UCSD-AML1 (cell line): ENCODE results near the gene PRDM16.

ENCODE experiments used
- DNase-seq: peaks from one replicate; lab custom pipeline; 2025; ENCODE audit not compliant: unreplicated experiment; lab: John Stamatoyannopoulos, UW

Gene PRDM16

DNA sequence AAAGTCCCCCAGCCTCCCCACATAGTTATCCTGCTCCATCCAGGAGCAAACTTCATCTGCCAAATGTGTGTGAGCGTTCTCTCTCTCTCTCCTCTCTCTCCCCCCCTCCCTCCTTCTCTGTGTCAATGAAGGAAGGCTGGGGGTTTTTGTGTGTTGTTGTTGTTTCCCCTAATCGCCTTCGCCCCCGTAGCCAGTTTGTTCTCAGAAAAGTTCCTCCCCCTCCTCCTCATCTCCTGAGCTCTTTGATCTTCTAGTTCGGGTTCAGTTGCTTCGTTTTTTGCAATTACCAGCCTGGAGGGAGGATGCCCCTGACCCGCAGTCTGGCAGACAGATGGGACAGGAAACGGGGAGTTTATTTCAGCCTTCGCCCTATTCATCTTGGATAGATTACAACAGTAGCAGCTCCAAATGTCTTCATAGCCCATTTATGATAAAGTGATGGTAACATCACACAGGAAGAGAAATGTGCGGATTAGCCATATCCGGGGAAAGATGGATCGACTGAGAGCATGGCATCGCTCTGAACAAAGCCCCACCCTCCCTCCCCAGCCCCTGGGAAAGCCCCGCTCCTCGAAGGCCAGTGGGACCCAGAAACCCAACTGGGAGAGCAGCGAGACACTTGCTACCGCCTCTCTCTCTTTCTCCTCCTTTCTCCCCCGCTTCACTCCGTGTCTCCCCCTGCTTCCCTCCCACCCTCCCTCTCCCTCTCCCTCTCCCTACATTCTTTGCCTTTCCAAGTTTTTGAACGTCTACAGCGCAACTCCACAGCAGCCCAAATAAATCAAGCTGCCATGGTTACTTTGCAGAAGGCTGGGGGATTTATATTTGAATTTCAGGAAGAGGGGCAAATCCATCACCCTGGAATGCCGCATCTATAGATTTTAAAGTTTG, 245.7 kb downstream of the PRDM16 start:
- DNase-seq: no peak

DNA sequence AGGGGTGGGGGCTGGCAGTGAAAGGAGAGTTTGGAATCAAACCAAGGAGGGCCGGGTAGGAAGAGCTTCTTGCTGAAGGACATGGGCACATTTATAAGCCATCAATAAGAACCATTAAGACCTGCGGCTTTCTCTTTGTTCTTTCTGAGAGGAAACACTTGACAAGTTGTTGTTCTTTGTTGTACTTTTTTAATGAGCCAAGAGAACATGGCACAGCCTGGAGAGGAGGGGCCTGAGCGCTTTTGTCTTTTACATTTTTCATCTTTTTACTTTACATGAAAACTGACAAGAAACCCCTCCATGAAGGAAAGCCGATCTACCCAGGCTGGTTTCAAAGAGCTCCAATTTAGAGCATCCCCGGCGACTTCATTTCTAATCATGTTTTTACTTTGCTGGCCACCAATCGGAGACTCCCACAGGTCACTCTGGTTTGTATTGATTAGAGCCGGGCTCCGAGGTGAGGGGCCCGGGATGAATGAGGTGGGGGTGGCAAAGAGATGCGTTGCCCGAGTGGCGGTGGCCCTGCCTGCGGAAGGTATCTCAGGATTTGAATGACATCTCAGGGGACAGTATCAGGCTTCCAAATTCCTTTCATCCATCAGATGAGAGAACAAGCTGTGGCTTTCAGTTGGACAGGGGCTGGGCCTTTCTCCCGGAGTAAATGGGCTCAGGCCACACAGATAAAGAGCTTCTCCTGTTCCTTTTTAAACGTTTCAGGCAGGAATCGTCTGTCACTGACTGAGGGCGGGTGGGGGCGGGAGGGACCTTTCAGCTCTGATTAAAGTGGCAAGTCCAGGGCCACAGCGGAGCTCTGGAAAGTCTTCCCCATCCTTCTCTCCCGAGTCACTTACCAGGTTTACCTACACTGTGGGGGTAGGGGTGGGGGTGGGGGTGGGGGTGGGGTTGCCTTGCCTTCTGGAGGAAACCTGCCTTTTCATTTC, 246.7 kb downstream of the PRDM16 start:
- DNase-seq: no peak

DNA sequence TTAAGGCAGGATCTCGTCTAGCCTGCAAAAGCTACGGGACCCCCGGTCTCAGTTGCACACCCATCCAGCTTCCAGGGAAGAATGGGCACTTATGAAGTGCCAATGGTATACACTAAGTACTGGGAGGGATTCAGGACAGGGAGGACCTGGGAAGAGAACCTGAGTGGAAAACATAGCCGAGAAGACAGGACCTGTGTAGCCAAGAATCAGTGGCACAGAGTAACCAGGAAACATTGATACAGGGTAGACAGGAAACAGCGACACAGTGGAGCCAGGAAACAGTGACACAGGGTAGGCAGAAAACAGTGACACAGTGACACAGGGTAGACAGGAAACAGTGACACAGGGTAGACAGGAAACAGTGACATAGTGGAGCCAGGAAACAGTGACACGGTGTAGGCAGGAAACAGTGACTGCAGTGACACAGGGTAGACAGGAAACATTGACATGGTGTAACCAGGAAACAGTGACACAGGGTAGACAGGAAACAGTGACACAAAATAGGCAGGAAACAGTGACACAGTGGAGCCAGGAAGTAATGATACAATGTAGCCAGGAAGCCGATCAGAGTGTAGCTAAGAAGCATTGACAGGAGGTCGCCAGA, 247.4 kb downstream of the PRDM16 start:
- no peak for DNase-seq

DNA sequence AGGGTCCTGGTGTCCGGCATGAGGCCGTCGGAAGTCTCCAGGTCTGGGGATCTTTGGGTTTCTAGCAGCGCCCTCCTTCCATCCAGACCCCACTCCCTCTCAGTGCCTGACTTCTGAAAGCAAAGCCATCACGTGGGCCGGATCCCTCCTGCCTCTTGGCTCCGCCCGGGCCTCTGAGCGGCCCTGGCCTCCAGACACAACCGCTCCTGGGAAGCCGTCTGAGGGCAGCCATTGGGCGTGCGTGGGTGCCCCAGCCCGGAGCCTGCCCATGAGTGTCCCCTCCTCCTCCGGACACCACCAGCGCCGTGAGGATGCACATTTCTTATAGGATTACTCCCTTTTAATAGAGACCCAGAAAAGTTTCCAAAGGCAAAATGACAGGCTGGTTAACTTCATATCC, 248.5 kb downstream of the PRDM16 start:
- DNase-seq: no peak

DNA sequence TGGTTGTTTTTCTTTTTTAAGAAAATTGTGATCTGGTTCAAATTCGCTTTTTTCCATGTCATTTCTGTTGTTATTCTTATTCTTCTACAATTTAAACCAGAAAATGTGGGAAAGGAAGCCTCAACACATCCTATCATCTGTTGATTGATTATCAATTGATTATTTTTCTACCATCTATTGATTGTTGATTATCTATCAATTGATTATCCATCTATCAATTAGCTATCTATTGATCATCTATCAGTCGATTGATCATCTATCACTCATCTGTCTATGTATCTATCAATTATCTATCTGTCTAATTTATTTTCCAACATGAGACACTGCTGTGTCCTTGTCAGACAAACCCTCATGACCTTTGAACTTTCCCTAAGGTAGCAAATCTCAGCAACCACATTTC, 249.3 kb downstream of the PRDM16 start:
- no peak for DNase-seq

DNA sequence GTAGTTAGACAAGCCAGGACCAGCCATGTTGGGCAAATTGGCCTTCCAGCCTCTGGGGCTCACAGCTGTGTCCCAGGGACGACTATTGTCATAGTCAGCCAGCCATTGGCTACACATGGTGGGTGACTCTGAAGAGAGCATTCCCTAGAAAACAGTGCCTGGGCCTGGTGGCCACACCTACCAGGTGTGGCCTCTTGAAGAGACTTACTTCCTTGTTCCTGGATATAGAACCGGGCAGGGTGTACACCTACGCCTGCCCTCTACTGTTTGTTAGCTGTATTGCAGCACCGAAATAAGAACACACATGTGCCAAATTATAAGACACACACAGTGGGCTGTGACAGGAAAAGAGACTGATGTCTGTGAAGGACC, 250.9 kb downstream of the PRDM16 start:
- DNase-seq: peak; percentile 43

DNA sequence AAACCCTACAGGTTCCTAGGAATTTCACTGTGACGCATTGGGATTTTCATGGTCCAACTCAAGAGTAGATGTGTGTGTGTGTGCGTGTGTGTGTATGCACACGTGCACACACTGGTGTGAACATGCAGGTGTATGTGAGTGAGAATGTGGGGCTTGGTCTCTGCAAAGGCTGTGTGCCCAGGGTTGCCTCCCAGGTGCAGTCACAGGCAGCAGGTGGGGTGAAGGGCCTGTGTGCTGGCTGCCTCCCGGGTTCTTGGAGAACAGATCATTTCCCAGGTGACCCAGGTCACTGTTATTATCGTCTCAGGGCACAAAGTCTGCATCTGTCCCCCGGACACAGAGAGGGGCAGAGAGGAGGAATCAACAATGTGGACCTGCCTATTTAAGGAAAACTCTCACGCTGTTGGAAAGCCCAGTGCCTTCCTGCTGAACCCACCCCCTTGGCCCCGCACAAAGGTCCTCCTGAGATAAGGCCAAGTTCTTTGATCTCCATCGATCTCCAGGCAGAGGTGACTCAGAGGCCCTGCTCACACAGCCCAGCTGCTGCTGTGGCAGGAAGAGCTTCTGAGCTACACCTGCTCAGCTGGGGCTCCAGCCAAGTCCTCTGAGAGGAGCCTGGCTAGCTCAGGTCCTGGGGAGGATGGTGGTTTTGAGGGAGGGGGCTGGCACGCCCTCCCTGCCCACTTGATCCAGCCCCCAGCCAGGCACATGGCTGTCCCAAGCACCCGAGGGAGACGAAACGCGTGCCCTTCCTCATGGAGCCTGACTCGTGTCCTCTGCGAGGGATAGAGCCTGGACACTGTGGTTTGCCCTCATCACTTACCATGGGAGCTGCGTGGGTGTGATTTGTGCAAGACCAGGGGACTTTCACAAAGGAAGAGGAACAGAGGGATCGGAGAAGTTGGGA, 251.5 kb downstream of the PRDM16 start:
- no peak for DNase-seq

DNA sequence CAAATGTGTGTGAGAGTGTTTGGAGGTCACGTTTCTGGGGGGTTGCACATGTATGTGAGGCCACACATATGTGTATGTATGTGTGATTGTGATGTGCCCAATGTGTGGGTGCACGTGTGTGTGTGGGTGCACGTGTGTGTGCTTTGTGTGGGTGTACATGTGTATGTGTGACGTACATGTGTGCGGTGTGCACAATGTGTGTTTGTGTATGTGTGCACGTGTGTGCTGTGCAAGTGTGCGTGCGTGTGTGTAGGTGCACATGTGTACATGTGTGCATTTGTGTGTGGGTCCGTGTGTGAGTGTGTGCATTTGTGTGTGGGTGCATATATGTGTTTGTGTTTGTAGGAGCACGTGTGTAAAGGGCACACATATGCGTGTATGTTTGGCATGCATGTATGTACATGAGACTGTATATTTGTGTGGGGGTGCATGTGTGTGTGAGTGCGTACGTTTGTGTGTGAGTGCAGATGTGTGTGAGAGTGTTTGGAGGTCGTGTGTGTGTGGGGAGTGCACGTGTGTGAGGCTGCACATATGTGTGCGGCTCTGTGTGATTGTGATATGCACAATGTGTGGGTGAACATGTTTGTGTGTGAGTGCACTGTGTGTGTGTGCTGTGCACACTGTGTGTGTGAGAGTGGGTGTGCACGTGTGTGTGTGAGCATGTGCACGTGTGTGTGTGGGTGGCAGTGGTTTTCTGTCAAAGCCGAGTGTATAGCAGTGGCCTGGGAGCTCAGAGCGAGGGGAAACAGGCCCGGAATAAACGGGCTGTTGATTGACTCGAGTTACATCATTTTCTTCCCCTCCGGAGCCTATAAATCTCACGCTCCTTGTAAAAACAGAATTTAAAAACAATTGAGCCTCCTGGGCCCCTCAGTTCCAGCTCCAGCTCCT, 252.8 kb downstream of the PRDM16 start:
- DNase-seq: no peak

DNA sequence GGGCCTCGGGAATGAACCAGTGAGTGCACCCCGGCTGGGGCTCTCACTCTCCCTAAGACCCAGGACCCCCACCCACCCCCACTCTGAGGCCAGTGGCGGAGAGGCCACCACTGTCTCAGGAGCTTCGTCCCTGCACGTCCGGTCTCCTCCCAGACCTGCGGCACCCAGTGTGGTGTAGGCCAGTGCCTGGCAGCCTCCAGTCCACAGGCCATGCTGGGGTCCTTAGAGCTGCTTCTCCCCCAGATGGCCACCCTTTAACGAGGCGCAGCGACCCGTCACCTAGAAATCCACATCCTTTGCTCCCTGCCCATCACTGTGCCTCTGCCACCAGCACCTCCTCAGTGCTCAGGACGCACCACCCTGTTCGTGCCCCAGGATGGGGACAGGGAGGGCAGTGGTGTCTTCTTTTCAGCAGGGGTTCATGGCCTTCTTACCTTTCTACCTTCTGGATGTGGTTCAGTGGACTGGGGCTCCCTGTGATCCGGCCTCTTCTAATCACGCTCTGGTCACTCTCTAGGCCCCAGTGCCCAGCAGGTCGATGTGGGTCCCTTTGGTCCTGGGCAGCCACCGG, 253.5 kb downstream of the PRDM16 start:
- DNase-seq: no peak

DNA sequence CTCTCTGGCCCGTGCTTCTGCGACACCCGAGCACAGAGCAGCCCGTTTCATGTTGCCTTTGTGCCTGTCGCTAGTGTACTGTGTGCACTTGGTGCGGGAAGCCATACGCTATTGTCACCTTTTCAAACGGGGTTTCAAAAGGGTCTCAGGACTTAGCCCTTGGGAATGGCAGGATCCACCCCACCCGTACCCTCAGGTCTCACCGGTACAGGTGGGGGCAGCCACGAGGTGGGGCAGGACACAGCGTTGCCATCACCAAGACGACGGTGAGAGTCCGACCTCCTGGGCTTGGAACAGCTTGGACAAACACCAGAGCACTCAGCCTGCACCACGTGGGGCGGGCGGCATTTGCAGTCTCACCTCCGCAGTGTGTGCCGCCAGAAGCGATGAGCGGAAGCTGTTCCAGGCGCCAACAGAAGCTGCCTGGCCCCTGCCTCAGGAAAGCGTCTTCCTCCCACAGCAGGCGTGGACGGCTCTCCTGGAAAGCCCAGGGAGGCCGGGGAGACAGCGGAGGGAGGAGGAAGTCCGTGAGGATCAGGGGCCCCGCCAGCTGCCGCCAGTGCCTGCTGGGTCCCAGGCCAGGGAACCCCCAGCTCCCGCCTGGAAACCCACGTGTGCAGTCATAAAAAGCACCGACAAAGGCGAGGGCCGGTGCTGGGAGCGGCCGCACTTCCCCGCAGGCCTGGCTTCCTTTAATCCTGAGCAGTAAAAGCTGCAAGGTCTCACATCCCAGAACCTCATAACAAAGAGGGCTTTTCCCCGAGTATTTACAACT, 254.2 kb downstream of the PRDM16 start:
- no peak for DNase-seq

DNA sequence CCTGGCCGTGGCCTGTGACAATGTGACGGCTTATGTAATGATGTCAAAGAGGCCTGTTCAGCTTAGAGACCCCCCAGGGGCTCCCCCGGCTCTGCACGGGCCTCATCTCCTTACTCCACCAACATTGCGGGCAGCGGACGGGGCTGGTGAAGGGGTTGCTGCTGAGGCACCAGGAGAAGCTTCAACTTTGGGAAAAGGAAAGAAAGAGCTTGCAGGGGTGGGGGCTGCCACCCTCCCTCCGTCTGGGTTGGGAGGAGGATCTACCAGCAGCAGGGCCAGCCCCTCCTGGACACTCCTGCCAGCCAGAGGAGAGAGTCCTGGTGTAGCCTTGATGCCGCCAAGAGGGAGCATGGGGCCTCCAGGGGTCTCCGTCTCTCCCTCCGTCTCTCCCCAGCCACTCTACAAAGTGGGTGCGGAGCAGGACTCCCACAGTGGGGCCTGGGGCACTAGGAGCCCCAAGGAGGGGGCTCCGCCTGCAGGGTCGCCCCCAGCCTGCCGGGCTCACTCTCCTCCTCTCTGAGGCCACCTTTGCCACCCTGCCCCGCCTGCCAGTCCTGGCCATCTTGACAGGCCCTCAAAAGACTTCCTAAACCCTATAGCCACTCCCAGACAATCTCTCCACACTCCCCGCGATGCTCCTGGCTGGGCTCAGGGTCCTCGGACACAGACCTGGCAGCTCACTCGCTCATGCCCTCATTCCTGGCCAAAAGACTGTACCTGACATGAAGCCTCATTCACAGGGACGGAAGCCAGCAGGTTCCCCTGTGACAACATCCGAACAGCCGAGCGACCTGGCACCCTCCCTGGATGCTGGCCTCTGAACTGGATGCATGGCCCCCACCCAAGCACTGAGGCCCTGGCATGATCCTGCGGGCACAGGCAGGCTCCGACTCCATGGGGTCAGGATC, 255.0 kb downstream of the PRDM16 start:
- no peak for DNase-seq

DNA sequence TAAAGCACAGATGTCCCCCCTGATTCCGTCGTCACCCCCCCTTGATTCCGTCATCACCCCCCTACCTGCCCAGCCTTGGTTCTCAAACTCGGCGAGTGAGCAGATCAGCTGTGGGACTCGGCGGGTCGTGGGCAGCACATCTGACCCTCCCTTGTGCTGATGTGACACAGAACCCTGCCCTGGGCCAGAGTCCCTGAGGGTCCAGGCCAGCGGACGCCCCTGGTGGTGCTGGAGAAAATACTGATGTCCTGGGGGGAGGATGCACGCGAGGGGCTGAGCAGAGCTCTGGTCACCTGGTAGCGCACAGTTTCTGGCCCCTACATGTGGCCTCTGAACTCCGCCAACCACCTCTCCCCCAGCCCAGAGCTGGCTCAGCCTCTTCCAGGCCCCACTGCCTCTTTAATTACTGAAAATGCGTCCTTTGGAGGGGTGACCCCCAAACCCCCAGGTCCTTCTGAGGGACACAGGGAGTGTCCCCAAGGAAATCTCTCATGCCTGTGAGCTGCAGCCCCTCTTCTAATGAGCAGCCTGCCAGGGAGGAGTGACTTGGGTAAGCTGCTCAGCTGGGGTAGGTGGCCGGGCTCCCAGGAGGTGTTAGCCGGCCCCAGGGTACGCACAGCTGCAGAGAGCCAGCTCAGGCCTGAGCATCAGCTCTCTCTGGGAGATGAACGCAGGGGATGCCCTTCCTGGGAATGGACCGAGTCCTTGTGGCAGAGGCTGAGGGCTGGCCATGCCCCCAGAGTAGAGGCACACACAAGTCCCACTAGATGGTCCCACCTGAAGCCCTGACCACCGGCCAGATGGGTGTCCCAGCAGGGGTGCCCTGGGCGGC, 255.9 kb downstream of the PRDM16 start:
- no peak for DNase-seq

DNA sequence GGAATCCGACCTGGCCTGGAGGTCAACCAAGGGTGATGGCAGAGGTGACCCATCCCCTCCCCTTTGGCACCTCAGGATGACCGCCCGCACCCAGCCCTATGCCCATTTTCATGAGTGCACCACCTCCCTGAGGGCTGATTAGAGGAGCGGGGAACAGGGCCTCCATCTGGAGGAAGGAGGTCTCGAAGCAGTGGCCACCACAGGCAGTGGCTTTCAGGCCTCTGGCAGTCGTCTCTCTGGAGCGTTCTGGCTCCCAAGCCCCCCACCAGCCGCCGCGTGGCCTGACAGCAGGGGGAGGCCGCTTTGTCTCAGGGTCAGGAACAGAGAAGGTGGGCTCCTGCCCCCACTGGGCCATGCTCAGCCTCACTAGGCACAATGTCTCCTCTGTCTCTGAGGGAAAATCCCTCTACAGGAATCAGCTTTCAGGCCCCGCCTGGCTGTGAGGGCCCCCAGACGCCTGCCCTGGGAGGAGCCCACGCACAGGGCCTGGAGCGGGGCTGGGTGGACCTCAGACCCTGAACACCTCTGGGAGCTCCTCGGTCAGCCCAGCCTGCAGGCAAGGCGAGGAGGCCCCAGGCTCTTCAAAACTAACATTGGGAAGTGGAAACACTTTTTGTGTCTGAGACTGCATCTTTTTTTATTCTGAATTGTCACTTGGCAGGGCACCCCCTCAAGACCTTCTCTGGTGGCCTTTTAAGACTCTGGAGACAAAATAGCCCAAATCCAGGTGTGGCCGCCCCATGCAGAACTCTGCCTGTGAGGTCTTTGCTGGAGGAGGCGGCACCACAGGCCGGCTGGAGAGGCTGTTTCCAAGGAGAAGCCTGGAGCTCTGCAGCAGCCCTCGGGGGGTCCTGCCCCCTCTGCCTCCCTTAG, 257.7 kb downstream of the PRDM16 start:
- DNase-seq: no peak

DNA sequence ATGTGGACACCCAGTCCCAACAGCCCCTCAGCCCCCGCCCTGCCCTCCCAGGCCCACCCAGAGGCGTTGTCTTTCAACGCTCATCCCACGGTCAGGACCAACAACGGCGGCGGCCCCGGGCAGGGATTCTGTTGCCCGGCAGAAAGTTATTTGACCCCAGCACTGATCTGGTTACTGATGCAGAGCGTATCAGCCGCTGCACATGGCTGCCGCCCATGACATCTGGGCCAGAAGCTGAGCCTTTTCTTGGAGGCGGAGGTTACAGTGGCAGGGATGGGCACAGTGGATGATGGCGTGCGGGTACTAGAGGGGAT, 258.3 kb downstream of the PRDM16 start:
- DNase-seq: no peak

DNA sequence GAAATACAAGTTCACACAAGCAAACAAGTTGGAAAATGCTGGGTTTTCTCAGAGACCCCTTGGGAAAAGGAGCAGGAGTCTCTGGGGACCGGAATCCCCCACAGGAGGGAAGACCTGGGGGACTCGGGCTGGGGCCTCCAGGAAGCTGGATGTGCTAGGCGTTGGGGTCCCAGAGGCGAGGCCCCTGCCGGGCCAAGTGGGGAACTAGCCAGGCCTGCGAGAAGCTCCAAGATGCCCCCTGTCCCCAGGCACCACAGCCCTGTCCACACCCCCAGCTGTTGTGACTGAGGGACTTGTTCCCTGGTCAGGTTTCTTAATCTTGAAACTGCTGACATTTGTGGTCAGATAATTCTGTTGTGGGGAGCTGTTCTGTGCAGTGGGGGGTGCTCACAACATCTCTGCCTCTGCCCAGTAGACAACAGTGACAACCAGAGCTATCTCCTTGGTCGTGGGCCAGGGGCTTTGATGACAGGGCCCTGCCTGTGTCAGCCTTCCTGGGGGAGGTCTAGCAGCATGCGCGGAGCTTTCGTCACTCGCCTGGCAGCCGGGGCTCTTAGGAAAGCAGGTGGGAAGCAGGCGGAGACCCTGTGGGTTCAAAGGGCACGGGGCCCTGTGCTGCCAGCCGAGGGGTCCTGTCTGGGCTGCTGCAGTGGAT, 259.1 kb downstream of the PRDM16 start:
- no peak for DNase-seq
